ENCODE results near the gene ERGIC1.

ERGIC1 gene

GRCh38 chr5:172943906-172944305 lies 109.9 kb downstream of the ERGIC1 start:
- no peak for DNase-seq (ENCODE audit: extremely low read depth, low read depth)
- H3K4me3 ChIP-seq (replicated peaks; ENCODE audit: low read depth, low read length): no peak overlapping the region
- no peak for TF ChIP-seq CTCF (IDR thresholded peaks at IDR 0.05; ENCODE audit: low read depth, low read length, missing control alignments)

GRCh38 chr5:172944741-172945140 lies 110.7 kb downstream of the ERGIC1 start:
- H3K4me3 ChIP-seq (replicated peaks; ENCODE audit: low read depth, low read length): no peak overlapping the region
- DNase-seq (ENCODE audit: extremely low read depth, low read depth): no peak
- TF ChIP-seq CTCF (IDR thresholded peaks at IDR 0.05; ENCODE audit: low read depth, low read length, missing control alignments): no peak

- TF ChIP-seq CTCF (IDR thresholded peaks at IDR 0.05; ENCODE audit: low read depth, low read length, missing control alignments): no peak
- no peak for DNase-seq (ENCODE audit: extremely low read depth, low read depth)
- no peak overlapping the region for H3K4me3 ChIP-seq (replicated peaks; ENCODE audit: low read depth, low read length)
Measured at GRCh38 chr5:172945151-172945550, 111.1 kb downstream of the ERGIC1 start.

GRCh38 chr5:172946146-172946545 lies 112.1 kb downstream of the ERGIC1 start:
- TF ChIP-seq CTCF (IDR thresholded peaks at IDR 0.05; ENCODE audit: low read depth, low read length, missing control alignments): no peak
- DNase-seq (ENCODE audit: extremely low read depth, low read depth): no peak
- no peak overlapping the region for H3K4me3 ChIP-seq (replicated peaks; ENCODE audit: low read depth, low read length)

GRCh38 chr5:172949426-172949825 lies 115.4 kb downstream of the ERGIC1 start:
- TF ChIP-seq CTCF (IDR thresholded peaks at IDR 0.05; ENCODE audit: low read depth, low read length, missing control alignments): no peak
- H3K4me3 ChIP-seq (replicated peaks; ENCODE audit: low read depth, low read length): no peak overlapping the region
- DNase-seq (ENCODE audit: extremely low read depth, low read depth): no peak

- H3K4me3 ChIP-seq (replicated peaks; ENCODE audit: low read depth, low read length): no peak overlapping the region
- DNase-seq (ENCODE audit: extremely low read depth, low read depth): no peak
- TF ChIP-seq CTCF (IDR thresholded peaks at IDR 0.05; ENCODE audit: low read depth, low read length, missing control alignments): no peak
Measured at GRCh38 chr5:172950176-172950965, 116.3 kb downstream of the ERGIC1 start.
